Thyroid gland (tissue), 4 donors: ENCODE results near the gene MAPK11. TPM values are rescaled to one million over a fixed set of nuclear protein-coding genes. Genes with fewer than 3 reads are reported as not detected.

Source experiments
- DNase-seq, 2 donors: peaks; one replicate each; pipeline ENCODE4 v3.0.0-alpha.2; 2019
- H3K27ac ChIP-seq, 3 donors: fragments of 200-600 bp; sonication (generic); 1 replicate in 2 of 3; 2 replicates in 1 of 3; pipeline ENCODE4 v1.5.1; 2016 to 2019; ENCODE audit warnings: mild to moderate bottlenecking in 1 of 3, moderate library complexity in 1 of 3
- H3K27me3 ChIP-seq: fragments of 200-600 bp; sonication (generic); one replicate; pipeline ENCODE4 v1.5.1; 2019
- H3K36me3 ChIP-seq, 2 donors: fragments of 200-600 bp; sonication (generic); one replicate each; pipeline ENCODE4 v1.5.1; 2016 to 2019
- H3K4me1 ChIP-seq, 2 donors: fragments of 200-600 bp; sonication (generic); one replicate each; pipeline ENCODE4 v1.5.1; 2017 to 2019
- H3K4me3 ChIP-seq, 3 donors: fragments of 200-600 bp; sonication (generic); replicated peaks in 1 of 3; 1 replicate in 2 of 3; 2 replicates in 1 of 3; pipeline ENCODE4 v1.5.1; 2016; ENCODE audit warnings: mild to moderate bottlenecking in 1 of 3
- H3K9me3 ChIP-seq: fragments of 200-600 bp; sonication (generic); one replicate; pipeline ENCODE4 v1.5.1; 2017
- POLR2A ChIP-seq, 2 donors: fragments of 450-650 bp; IDR thresholded peaks; one replicate each; pipeline ENCODE4 v1.6.1; 2017; ENCODE audit warnings: antibody characterized with exemption in 2 of 2, mild to moderate bottlenecking in 2 of 2, moderate library complexity in 1 of 2
- WGBS, 2 donors: methylation state at CpG; one replicate each; pipeline ENCODE4 v1.1.5; 2017; 5-methylcytosine and 5-hydroxymethylcytosine counted together
- intact Hi-C: fragments of 100-400 bp; cut with DNase I; formaldehyde crosslinking; loops from one replicate; pipeline ENCODE4 v1.15.1; 2023
- total RNA-seq, 4 donors: library from RNA; depleted of rRNA; stranded (reverse); fragments of >200 nt; gene quantifications; one replicate each; pipeline ENCODE4 v1.2.3, GENCODE V29; 2016
- TF ChIP-seq, protein P1 (sequence below), 6 experiments: fragments of 200-600 bp in 3 of 6; fragments of 450-650 bp in 3 of 6; sonication (generic) in 3 of 6; IDR thresholded peaks; one replicate each; pipeline ENCODE4 v1.5.1; 2016 to 2019; ENCODE audit warnings: antibody characterized with exemption in 6 of 6, mild to moderate bottlenecking in 2 of 6, inconsistent platforms in 1 of 6, moderate library complexity in 1 of 6

MAPK11 gene
- total RNA-seq, 4 donors from 2014 or later = 2.8 to 4.7 (median 4.0) TPM

GRCh38 chr22:50289151-50289941 is 19.2 kb upstream of the MAPK11 start:
- no peak for DNase-seq
- Histone ChIP-seq H3K4me3 (no peak overlapping the region), H3K27ac (no peak overlapping the region), H3K9me3 (no peaks in the 10 kb centered on the region), H3K27me3 (no peaks in the 10 kb centered on the region), H3K4me1 (peaks cover 27 to 28% of the 10 kb centered on the region in 2 donors), H3K36me3 (peaks cover 48 to 53% of the 10 kb centered on the region in 2 donors)
- intact Hi-C loops = no loop called here
- TF ChIP-seq POLR2A (IDR thresholded peaks at IDR 0.05) = no peak
- TF ChIP-seq, protein P1, sequence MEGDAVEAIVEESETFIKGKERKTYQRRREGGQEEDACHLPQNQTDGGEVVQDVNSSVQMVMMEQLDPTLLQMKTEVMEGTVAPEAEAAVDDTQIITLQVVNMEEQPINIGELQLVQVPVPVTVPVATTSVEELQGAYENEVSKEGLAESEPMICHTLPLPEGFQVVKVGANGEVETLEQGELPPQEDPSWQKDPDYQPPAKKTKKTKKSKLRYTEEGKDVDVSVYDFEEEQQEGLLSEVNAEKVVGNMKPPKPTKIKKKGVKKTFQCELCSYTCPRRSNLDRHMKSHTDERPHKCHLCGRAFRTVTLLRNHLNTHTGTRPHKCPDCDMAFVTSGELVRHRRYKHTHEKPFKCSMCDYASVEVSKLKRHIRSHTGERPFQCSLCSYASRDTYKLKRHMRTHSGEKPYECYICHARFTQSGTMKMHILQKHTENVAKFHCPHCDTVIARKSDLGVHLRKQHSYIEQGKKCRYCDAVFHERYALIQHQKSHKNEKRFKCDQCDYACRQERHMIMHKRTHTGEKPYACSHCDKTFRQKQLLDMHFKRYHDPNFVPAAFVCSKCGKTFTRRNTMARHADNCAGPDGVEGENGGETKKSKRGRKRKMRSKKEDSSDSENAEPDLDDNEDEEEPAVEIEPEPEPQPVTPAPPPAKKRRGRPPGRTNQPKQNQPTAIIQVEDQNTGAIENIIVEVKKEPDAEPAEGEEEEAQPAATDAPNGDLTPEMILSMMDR (IDR thresholded peaks at IDR 0.05) = no peak
- 96% methylated on average over 41 to 42 of the region's 57 CpGs for WGBS, 2 donors

DNA sequence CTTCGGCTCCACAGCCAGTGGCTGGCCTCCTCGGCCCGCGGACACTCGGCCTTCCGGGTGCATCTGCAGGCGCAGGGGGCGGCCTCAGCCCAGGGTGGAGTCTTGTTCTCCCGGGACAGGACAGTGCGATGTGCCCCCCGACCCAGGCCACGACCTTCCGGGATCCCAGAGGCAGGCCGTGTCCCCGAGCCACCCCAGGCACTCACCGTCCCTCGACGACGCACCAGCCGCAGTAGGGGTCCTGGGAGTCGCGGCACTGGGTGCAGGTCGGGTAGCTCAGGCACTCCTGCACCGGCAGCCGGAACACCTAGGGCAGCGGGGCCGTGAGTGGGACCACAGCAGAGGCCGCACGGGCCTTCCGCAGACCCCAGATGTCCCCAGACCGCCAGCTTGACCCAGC is 17.6 kb upstream of the MAPK11 start:
- Histone ChIP-seq H3K36me3 (peaks cover 64 to 69% of the 10 kb centered on the region in 2 donors), H3K9me3 (no peaks in the 10 kb centered on the region), H3K4me1 (peaks cover 11 to 16% of the 10 kb centered on the region in 2 donors), H3K27me3 (no peaks in the 10 kb centered on the region), H3K4me3 (no peak overlapping the region), H3K27ac (no peak overlapping the region)
- TF ChIP-seq, protein P1 (IDR thresholded peaks at IDR 0.05) = no peak
- TF ChIP-seq POLR2A (IDR thresholded peaks at IDR 0.05) = no peak
- 91% methylated on average over 13 of the region's 31 CpGs; no CpG with 5 or more reads in 1 of the 2 donors for WGBS, 2 donors
- DNase-seq = no peak
- intact Hi-C loops = no loop called here

- no peak for DNase-seq
- peaks cover 73 to 78% of the 10 kb centered on the region in 2 donors for H3K36me3 ChIP-seq
These were observed 16.6 kb upstream of the MAPK11 start for GRCh38 chr22:50286701-50287318.

DNA sequence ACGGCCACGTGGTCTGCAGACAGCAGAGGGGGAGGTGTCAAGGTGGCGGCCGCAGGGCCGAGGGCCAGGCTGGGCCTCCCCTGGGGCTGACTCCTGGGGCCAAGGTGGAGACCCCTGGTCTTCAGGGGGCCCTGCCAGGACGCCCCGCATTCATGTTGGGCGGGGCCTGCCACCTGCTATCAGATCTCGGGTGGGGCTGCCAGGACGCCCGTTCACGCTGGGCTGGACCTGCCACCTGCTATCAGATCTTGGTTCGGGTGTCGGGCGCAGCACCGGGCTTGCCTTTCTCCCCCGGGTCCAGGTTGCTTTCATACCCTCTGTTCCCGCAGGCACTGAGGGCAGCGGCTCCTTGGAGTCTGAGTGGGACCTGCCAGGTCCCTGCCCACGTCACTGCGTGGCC is 16.1 kb upstream of the MAPK11 start:
- Histone ChIP-seq H3K27ac (no peak overlapping the region), H3K9me3 (no peaks in the 10 kb centered on the region), H3K4me3 (no peak overlapping the region), H3K27me3 (no peaks in the 10 kb centered on the region), H3K36me3 (peaks cover 78 to 83% of the 10 kb centered on the region in 2 donors), H3K4me1 (peaks cover 0 to 12% of the 10 kb centered on the region in 2 donors)
- WGBS, 2 donors = 90 to 95% methylated on average over 17 to 20 of the region's 21 CpGs
- no peak for TF ChIP-seq POLR2A (IDR thresholded peaks at IDR 0.05)
- TF ChIP-seq, protein P1 (IDR thresholded peaks at IDR 0.05) = no peak
- DNase-seq = no peak
- intact Hi-C loops = no loop called here

More at GRCh38 chr22:50286701-50287318, 16.6 kb upstream of the MAPK11 start:
- Histone ChIP-seq H3K4me1 (peaks cover 2 to 16% of the 10 kb centered on the region in 2 donors), H3K27ac (no peak overlapping the region), H3K27me3 (no peaks in the 10 kb centered on the region), H3K9me3 (no peaks in the 10 kb centered on the region), H3K4me3 (no peak overlapping the region)
- WGBS, 2 donors = 92 to 95% methylated on average over 10 to 16 of the region's 40 CpGs
- TF ChIP-seq POLR2A (IDR thresholded peaks at IDR 0.05) = no peak
- TF ChIP-seq, protein P1 (IDR thresholded peaks at IDR 0.05) = no peak
- intact Hi-C loops = no loop called here
